A549 (cell line): ENCODE results near the gene TRAPPC4. TPM values are rescaled to one million over a fixed set of nuclear protein-coding genes. Genes with fewer than 3 reads are reported as not detected.

Experiments used
- ATAC-seq, 2 experiments: fragments of 200-7000 bp in 1 of 2; fragments of >200 bp in 1 of 2; cut with Nextera tagmentation in 1 of 2; cut with Tn5 transposase in 1 of 2; 3 replicates each; pipeline versions ENCODE4 v1.8.0 to v1.9.1; 2018 to 2020; ENCODE audit warnings: mild to moderate bottlenecking in 1 of 2, moderate library complexity in 1 of 2
- CTCF ChIA-PET: fragments of 300-600 bp; sonication (Branson Sonifier 250); formaldehyde crosslinking; extraction: SDS; loops from one replicate; lab custom pipeline; 2021; ENCODE audit warnings: antibody characterized with exemption, inconsistent platforms; lab: Yijun Ruan, JAX
- POLR2A ChIA-PET: fragments of 350-600 bp; formaldehyde crosslinking; extraction: SDS; loops from one replicate; lab custom pipeline; 2021; ENCODE audit warnings: antibody characterized with exemption, inconsistent platforms; lab: Yijun Ruan, JAX
- DNase-seq, 2 experiments: peaks; one replicate each; pipeline versions ENCODE4 v3.0.0 to v3.0.0-alpha.2; 2011 to 2016; ENCODE audit warnings: low read depth in 1 of 2, low spot score in 1 of 2
- FAIRE-seq: peaks from 2 replicates; lab custom pipeline; 2011; peaks lifted over from hg19 to GRCh38; lab: Jason Lieb, UNC
- H3K27ac ChIP-seq, 2 experiments: fragments of >200 bp; sonication (Bioruptor Twin); formaldehyde crosslinking; 3 replicates each; pipeline ENCODE4 v1.5.1; 2016 to 2017
- H3K4me1 ChIP-seq: fragments of >200 bp; sonication (Bioruptor Twin); formaldehyde crosslinking; 3 replicates; pipeline ENCODE4 v1.6.1; 2016
- H3K4me2 ChIP-seq: fragments of >200 bp; sonication (Bioruptor Twin); formaldehyde crosslinking; 3 replicates; pipeline ENCODE4 v1.6.1; 2016
- H3K4me3 ChIP-seq: fragments of >200 bp; sonication (Bioruptor Twin); formaldehyde crosslinking; 3 replicates; pipeline ENCODE4 v1.5.1; 2016
- H3K9me3 ChIP-seq: fragments of >200 bp; sonication (Bioruptor Twin); formaldehyde crosslinking; 3 replicates; pipeline ENCODE4 v1.6.1; 2016
- BCL3 ChIP-seq: fragments of >200 bp; sonication (Bioruptor Twin); formaldehyde crosslinking; IDR thresholded peaks from 3 replicates; pipeline ENCODE4 v1.6.1; 2016
- CBX2 ChIP-seq: fragments of 200-600 bp; sonication (generic); IDR thresholded peaks from 2 replicates; pipeline ENCODE4 v1.6.1; 2016; ENCODE audit warnings: low read depth, mild to moderate bottlenecking, borderline replicate concordance
- CBX8 ChIP-seq: fragments of 200-600 bp; sonication (generic); IDR thresholded peaks from 2 replicates; pipeline ENCODE4 v1.6.1; 2016
- CEBPB ChIP-seq, 2 experiments: fragments of >200 bp in 1 of 2; sonication (Bioruptor Twin) in 1 of 2; formaldehyde crosslinking in 1 of 2; IDR thresholded peaks; 2 replicates each; pipeline ENCODE4 v1.6.1; 2012 to 2016
- CHD4 ChIP-seq: fragments of 200-600 bp; sonication (generic); IDR thresholded peaks from 2 replicates; pipeline ENCODE4 v1.6.1; 2016; ENCODE audit warnings: antibody characterized with exemption, mild to moderate bottlenecking, borderline replicate concordance
- EHF ChIP-seq: fragments of 250-450 bp; sonication (Bioruptor Pico); IDR thresholded peaks from 2 replicates; pipeline ENCODE4 v1.5.0; 2020; ENCODE audit warnings: mild to moderate bottlenecking
- HDAC2 ChIP-seq: fragments of 200-600 bp; sonication (generic); IDR thresholded peaks from 2 replicates; pipeline ENCODE4 v1.6.1; 2016
- HOXA7 ChIP-seq: fragments of 250-450 bp; sonication (Bioruptor Pico); IDR thresholded peaks from 2 replicates; pipeline ENCODE4 v1.5.0; 2020; ENCODE audit warnings: mild to moderate bottlenecking, moderate library complexity
- KDM5A ChIP-seq: fragments of 200-600 bp; sonication (generic); IDR thresholded peaks from 2 replicates; pipeline ENCODE4 v1.6.1; 2016; ENCODE audit warnings: antibody characterized with exemption, mild to moderate bottlenecking
- MYC ChIP-seq: IDR thresholded peaks from 2 replicates; pipeline ENCODE4 v1.6.1; 2012; ENCODE audit warnings: mild to moderate bottlenecking, inconsistent platforms, low read length, improper control_type of control experiment, borderline replicate concordance
- RARB ChIP-seq: fragments of 250-450 bp; sonication (Bioruptor Pico); IDR thresholded peaks from 2 replicates; pipeline ENCODE4 v1.8.0; 2021; ENCODE audit warnings: mild to moderate bottlenecking, moderate library complexity
- RNF2 ChIP-seq: fragments of 200-600 bp; sonication (generic); IDR thresholded peaks from 2 replicates; pipeline ENCODE4 v1.6.1; 2016; ENCODE audit warnings: low read depth, mild to moderate bottlenecking, antibody characterized with exemption, moderate library complexity, borderline replicate concordance
- SREBF2 ChIP-seq: fragments of 450-650 bp; IDR thresholded peaks from 2 replicates; pipeline ENCODE4 v1.6.1; 2014; ENCODE audit warnings: mild to moderate bottlenecking, moderate library complexity
- TFCP2L1 ChIP-seq: fragments of 250-450 bp; sonication (Bioruptor Pico); IDR thresholded peaks from 2 replicates; pipeline ENCODE4 v1.5.0; 2021; ENCODE audit warnings: mild to moderate bottlenecking
- ZNF302 ChIP-seq: fragments of 250-450 bp; sonication (Bioruptor Pico); IDR thresholded peaks from 2 replicates; pipeline ENCODE4 v1.9.0; 2021; ENCODE audit warnings: inconsistent platforms, mild to moderate bottlenecking, moderate library complexity
- WGBS: methylation state at CpG from one replicate; pipeline ENCODE4 v1.1.6; 2017; ENCODE audit errors: missing lambda C conversion rate; 5-methylcytosine and 5-hydroxymethylcytosine counted together
- polyA plus RNA-seq, 4 experiments: library from polyadenylated mRNA; depleted of rRNA in 3 of 4; stranded (reverse); fragments of >200 nt; fragmentation: RNase III in 1 of 4; extraction: RNeasy Plus Mini Kit Qiagen cat#74134 plus additional on column Dnase treatment in 1 of 4; gene quantifications; 2 replicates in 3 of 4; 3 replicates in 1 of 4; pipeline ENCODE4 v1.2.3, GENCODE V29; 2011 to 2017
- TF ChIP-seq, protein P1 (sequence below): fragments of 250-450 bp; sonication (Bioruptor Pico); IDR thresholded peaks from 2 replicates; pipeline ENCODE4 v1.5.0; 2020; ENCODE audit warnings: low read depth, mild to moderate bottlenecking, moderate library complexity
- TF ChIP-seq, protein P2 (sequence below): fragments of >200 bp; sonication (Bioruptor Twin); formaldehyde crosslinking; IDR thresholded peaks from 3 replicates; pipeline ENCODE4 v1.5.1; 2016

Gene TRAPPC4
- polyA plus RNA-seq, 2 of the 4 experiments (the other 2 are of a cell fraction): 71.6 to 77.7 TPM

- FAIRE-seq (no peak), ATAC-seq (no peak), DNase-seq (no peak)
- no peaks in the 10 kb centered on the region for H3K4me1 ChIP-seq
- ChIA-PET POLR2A (no interaction called here), CTCF (no interaction called here)
- no peak overlapping the region for H3K27ac ChIP-seq
- no peak overlapping the region for H3K4me3 ChIP-seq
- WGBS: 64% methylated on average over 15 of the region's 15 CpGs
- TF ChIP-seq RARB (CRISPR knock-in tag) (no peak), TFCP2L1 (CRISPR knock-in tag) (no peak), KDM5A (no peak), SREBF2 (no peak), CHD4 (no peak), CBX8 (no peak), RNF2 (no peak), ZNF302 (no peak), EHF (CRISPR knock-in tag) (no peak), CEBPB (IDR thresholded peaks at IDR 0.05) (no peak), HDAC2 (no peak), BCL3 (no peak)
- TF ChIP-seq, protein P1, sequence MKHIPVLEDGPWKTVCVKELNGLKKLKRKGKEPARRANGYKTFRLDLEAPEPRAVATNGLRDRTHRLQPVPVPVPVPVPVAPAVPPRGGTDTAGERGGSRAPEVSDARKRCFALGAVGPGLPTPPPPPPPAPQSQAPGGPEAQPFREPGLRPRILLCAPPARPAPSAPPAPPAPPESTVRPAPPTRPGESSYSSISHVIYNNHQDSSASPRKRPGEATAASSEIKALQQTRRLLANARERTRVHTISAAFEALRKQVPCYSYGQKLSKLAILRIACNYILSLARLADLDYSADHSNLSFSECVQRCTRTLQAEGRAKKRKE: no peak
- TF ChIP-seq, protein P2, sequence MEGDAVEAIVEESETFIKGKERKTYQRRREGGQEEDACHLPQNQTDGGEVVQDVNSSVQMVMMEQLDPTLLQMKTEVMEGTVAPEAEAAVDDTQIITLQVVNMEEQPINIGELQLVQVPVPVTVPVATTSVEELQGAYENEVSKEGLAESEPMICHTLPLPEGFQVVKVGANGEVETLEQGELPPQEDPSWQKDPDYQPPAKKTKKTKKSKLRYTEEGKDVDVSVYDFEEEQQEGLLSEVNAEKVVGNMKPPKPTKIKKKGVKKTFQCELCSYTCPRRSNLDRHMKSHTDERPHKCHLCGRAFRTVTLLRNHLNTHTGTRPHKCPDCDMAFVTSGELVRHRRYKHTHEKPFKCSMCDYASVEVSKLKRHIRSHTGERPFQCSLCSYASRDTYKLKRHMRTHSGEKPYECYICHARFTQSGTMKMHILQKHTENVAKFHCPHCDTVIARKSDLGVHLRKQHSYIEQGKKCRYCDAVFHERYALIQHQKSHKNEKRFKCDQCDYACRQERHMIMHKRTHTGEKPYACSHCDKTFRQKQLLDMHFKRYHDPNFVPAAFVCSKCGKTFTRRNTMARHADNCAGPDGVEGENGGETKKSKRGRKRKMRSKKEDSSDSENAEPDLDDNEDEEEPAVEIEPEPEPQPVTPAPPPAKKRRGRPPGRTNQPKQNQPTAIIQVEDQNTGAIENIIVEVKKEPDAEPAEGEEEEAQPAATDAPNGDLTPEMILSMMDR: no peak
- no peaks in the 10 kb centered on the region for H3K9me3 ChIP-seq
- H3K4me2 ChIP-seq: no peak overlapping the region
Observed at GRCh38 chr11:118975771-118976709, 42.5 kb upstream of the TRAPPC4 start.

GRCh38 chr11:118979434-118979833 lies 39.1 kb upstream of the TRAPPC4 start:
- Histone ChIP-seq H3K4me1 (no peaks in the 10 kb centered on the region), H3K4me2 (no peak overlapping the region)
- POLR2A ChIA-PET: no interaction called here
- no peak for ATAC-seq
- TF ChIP-seq CHD4 (no peak), MYC (no peak), CBX2 (no peak), HDAC2 (no peak), HOXA7 (no peak), BCL3 (no peak)
- TF ChIP-seq, all 56 proteins: peak for 0
- CTCF ChIA-PET: no interaction called here
- FAIRE-seq (no peak), DNase-seq (no peak)
- no peak overlapping the region for H3K27ac ChIP-seq
- H3K9me3 ChIP-seq: no peaks in the 10 kb centered on the region
- 57% methylated on average over 8 of the region's 9 CpGs for WGBS
- H3K4me3 ChIP-seq: no peak overlapping the region
